Measurements from ENCODE around the gene CELSR1.

CELSR1 gene

GRCh38 chr22:46551996-46552395 is 14.6 kb upstream of the CELSR1 start:
- H3K4me3 ChIP-seq (ENCODE audit: low read depth, low read length), result no peak overlapping the region

GRCh38 chr22:46551321-46551720 is 13.9 kb upstream of the CELSR1 start:
- no peak overlapping the region for H3K4me3 ChIP-seq (ENCODE audit: low read depth, low read length)

DNA sequence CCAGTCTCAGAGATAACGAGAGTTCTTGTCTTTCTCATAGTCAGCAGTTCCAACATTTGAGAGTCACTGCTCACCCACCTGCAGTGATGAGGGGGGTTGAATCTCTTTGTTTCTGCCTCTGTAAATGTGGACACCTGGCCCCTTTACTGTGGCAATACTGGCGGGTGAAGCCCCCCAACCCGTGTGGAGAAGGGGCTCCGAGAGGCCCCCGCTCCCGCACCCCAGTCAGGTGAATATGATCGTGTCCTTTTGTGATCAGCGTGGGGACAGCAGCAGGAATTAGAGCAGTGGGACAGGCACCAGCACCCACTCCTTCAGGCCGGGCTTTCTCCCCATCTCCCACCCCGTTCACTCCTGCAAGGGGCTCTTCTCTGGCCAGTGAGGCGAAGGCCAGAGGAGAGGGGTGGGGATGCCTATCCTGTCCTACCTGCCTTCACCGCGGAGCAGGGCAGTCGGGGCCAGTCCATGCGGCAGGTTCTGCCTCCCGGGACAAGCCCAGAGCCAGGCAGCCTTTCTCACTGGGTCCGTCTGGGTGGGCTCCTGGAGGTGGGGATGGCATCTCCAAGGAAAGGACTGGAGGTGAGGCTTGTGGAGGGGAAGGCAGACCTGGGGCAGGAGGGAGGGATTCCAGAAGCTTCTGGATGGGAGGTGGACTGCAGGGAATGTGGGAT is 12.7 kb upstream of the CELSR1 start:
- H3K4me3 ChIP-seq (ENCODE audit: low read depth, low read length), result no peak overlapping the region

- no peak overlapping the region for H3K4me3 ChIP-seq (ENCODE audit: low read depth, low read length)
Observed at GRCh38 chr22:46549563-46549840, 12.1 kb upstream of the CELSR1 start.

GRCh38 chr22:46547883-46548244 is 10.4 kb upstream of the CELSR1 start:
- H3K4me3 ChIP-seq (ENCODE audit: low read depth, low read length), result no peak overlapping the region

- no peak overlapping the region for H3K4me3 ChIP-seq (ENCODE audit: low read depth, low read length)
Observed at GRCh38 chr22:46547179-46547882, 9.9 kb upstream of the CELSR1 start.

GRCh38 chr22:46546466-46547178 is 9.2 kb upstream of the CELSR1 start:
- no peak overlapping the region for H3K4me3 ChIP-seq (ENCODE audit: low read depth, low read length)

- H3K4me3 ChIP-seq (ENCODE audit: low read depth, low read length), result no peak overlapping the region
Observed at GRCh38 chr22:46545086-46545792, 7.8 kb upstream of the CELSR1 start.

GRCh38 chr22:46542011-46542985 is 4.9 kb upstream of the CELSR1 start:
- H3K4me3 ChIP-seq (ENCODE audit: low read depth, low read length), result no peak overlapping the region

DNA sequence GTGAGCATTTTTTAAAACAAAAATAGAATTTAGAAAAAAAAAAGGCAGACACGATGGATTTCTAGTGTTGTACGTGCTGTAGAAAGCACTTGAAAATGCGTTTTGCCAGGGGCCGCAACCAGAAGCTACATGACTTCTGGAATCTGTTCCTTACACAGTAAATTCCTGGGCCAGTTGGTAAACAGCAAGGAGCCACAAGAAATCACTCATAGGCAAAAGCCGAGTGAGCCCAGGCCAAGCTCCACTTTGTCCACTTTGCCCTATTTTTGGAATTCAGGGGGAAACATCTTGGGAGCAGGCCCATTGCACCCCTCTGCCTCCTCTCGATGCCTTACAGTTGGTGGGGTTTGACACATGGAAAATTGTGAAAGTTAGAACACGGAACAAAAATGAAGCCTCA is 4.1 kb upstream of the CELSR1 start:
- no peak overlapping the region for H3K4me3 ChIP-seq (ENCODE audit: low read depth, low read length)

DNA sequence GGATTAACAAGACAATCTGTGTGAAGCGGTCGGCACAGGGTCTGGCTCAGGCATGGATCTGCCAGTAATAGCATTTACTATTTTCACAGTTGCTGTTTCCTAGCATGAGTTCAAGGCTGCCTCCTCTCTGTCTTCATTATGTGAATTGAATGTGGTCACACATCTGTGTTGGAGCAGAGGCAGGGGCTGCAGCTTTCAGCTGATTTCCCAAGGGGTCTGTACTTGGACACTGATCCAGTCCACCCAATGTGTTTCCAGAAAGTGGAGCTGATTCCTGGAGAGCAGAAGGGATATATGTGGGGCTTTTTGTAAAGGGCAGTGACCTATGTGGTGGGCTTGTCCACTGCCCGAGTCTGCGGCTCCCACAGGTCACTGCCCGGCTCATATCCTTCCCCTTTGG is 3.5 kb upstream of the CELSR1 start:
- no peak overlapping the region for H3K4me3 ChIP-seq (ENCODE audit: low read depth, low read length)

DNA sequence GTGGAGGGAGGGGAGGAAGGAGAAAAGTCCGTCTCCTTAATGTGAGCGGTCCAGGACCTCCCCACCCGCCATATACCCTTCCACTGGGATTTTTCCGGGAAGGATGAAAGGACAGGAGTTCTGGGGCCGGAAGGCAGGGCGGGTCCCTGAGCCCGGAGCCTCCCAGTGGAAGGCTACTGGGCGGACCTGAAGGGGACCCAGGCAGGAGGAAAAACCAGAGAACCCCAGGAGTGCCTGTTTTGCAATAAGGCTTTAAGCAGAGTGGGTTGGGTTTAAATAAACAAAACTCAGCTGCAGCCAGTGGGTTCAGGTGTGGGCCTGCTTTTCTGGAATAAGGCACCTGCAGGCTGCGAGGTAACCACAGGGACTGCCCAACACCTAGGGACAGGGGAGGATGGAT is 1.7 kb upstream of the CELSR1 start:
- H3K4me3 ChIP-seq (ENCODE audit: low read depth, low read length), result no peak overlapping the region

- peak overlapping the region; percentile 25 for H3K4me3 ChIP-seq (ENCODE audit: low read depth, low read length)
Observed at GRCh38 chr22:46538814-46539160, 1.4 kb upstream of the CELSR1 start.

DNA sequence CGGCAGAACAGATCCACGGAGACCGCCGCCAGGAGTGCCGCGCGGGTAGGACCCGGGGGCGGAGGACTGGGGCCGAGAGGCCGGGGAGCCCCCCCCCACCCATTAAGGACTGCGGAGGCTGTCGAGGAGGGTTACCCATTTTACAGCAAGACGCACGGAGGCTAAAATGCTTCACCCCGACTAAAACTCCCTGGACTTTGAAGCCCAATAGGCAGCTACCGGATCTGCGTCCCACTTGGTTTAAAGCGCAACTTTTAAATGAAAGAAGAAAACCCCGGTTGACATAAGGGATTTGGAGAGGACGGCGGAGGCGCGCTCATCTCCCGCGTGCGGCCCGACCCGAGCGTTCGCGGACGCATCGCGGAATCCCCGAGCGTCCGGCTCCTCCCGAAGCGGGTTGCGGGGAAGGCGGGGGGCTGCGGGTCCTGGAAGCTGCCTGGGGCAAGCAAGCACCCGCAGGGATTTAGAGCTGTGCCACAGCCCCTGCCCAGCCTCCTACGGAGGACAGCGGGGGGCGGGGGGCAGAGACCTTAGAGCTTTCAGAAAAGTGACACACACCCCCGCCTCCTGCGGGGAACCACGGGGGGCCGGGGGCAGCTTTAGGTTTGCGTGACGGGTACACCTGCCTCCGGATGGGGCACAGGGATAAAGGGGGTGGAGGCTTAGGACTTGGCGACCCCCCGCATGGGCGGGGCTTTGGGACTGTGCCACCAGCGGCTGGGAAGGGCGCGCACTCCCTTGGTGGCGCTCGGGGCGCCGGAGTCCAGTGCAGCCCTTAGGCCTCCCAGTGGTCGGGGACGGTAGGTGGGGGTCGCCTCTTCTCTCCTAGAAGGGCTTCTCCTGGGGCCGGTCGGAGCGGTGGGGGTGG is 760 bp upstream of the CELSR1 start:
- peak overlapping the region; percentile 25 for H3K4me3 ChIP-seq (ENCODE audit: low read depth, low read length)

- H3K4me3 ChIP-seq (ENCODE audit: low read depth, low read length), result peak overlapping the region; percentile 37
Observed at GRCh38 chr22:46536537-46537224, 739 bp downstream of the CELSR1 start.

- peak overlapping the region; percentile 37 for H3K4me3 ChIP-seq (ENCODE audit: low read depth, low read length)
Observed at GRCh38 chr22:46535876-46536536, 1.4 kb downstream of the CELSR1 start.

DNA sequence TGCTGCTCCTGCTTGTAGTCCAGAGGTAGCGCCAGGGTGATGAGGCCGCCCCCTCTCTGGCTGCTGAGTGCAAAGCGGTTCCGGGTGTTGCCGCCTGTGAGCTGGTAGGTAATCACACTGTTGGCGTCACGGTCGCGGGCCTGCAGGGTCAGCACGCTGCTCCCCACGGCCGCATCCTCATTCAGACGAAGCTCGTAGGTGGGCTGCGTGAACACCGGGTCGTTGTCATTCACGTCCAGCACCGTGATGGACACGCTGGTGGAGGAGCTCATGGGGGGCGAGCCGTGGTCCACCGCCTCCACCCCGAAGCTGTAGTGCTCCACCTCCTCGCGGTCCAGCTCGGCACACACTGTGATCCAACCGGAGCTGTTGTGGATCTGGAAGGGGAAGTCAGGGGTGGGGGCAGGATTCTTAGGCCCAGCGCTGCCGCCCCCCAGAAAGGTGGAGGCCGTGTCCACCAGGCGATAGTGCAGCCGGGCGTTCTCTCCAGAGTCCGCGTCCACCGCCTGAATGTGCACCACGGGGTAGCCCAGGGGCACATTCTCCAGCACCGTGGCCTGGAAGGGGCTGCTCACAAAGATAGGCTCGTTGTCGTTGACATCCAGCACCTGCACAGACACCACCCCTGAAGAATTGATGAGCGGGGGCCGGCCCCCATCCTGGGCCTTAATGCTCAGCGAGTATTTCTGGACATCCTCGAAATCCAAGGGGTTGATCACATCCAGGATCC is 2.4 kb downstream of the CELSR1 start:
- H3K4me3 ChIP-seq (ENCODE audit: low read depth, low read length), result no peak overlapping the region

DNA sequence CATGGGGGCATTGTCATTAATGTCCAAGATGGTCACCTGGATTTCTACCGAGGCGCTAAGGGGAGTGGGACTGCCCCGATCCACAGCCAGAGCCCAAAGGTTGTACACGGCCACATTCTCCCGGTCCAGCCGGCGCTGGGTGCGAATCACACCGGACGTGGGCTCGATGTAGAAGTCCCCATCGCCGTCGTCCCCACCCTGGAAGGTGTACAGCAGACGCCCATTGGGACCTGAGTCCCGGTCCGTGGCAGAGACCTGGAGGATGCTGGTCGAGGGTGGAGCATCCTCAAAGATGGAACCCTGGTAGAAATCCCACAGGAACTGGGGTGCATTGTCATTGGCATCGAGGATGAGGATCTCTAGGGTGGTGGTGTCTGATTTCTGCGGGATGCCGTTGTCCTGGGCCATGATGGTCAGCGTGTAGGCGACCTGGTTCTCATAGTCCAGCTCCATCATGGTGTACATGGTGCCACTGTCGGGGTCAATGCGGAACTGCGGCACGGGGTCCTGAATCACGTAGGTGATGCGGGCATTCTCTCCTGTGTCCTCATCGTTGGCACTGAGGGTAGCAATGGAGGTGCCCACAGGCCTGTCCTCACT is 3.1 kb downstream of the CELSR1 start:
- H3K4me3 ChIP-seq (ENCODE audit: low read depth, low read length), result no peak overlapping the region

All from iPS-11a (cell line).